Measurements from ENCODE around the gene ARMH1.
"Not testable (repeated sequence)": the region's sequence is repeated elsewhere in the genome, so short reads cannot be mapped to it uniquely, and the experiment has no call there.

The ARMH1 gene

GRCh38 chr1:44660176-44660575, 14.3 kb upstream of the ARMH1 start:
- TF ChIP-seq, protein P1, sequence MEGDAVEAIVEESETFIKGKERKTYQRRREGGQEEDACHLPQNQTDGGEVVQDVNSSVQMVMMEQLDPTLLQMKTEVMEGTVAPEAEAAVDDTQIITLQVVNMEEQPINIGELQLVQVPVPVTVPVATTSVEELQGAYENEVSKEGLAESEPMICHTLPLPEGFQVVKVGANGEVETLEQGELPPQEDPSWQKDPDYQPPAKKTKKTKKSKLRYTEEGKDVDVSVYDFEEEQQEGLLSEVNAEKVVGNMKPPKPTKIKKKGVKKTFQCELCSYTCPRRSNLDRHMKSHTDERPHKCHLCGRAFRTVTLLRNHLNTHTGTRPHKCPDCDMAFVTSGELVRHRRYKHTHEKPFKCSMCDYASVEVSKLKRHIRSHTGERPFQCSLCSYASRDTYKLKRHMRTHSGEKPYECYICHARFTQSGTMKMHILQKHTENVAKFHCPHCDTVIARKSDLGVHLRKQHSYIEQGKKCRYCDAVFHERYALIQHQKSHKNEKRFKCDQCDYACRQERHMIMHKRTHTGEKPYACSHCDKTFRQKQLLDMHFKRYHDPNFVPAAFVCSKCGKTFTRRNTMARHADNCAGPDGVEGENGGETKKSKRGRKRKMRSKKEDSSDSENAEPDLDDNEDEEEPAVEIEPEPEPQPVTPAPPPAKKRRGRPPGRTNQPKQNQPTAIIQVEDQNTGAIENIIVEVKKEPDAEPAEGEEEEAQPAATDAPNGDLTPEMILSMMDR (IDR thresholded peaks at IDR 0.05; ENCODE audit: low read depth, low read length, missing control alignments), result no peak
- no peaks in the 10 kb centered on the region for H3K27me3 ChIP-seq (replicated peaks)
- in situ Hi-C loops (cut with HindIII; ENCODE audit: low pct_ligation_motif_present, low sequenced_read_pairs), result no loop called here
- no peak overlapping the region for H3K27ac ChIP-seq
- no peak overlapping the region for H3K4me3 ChIP-seq (ENCODE audit: low read depth, low read length)
- no peak for DNase-seq
- no peaks in the 10 kb centered on the region for H3K36me3 ChIP-seq (replicated peaks)

DNA sequence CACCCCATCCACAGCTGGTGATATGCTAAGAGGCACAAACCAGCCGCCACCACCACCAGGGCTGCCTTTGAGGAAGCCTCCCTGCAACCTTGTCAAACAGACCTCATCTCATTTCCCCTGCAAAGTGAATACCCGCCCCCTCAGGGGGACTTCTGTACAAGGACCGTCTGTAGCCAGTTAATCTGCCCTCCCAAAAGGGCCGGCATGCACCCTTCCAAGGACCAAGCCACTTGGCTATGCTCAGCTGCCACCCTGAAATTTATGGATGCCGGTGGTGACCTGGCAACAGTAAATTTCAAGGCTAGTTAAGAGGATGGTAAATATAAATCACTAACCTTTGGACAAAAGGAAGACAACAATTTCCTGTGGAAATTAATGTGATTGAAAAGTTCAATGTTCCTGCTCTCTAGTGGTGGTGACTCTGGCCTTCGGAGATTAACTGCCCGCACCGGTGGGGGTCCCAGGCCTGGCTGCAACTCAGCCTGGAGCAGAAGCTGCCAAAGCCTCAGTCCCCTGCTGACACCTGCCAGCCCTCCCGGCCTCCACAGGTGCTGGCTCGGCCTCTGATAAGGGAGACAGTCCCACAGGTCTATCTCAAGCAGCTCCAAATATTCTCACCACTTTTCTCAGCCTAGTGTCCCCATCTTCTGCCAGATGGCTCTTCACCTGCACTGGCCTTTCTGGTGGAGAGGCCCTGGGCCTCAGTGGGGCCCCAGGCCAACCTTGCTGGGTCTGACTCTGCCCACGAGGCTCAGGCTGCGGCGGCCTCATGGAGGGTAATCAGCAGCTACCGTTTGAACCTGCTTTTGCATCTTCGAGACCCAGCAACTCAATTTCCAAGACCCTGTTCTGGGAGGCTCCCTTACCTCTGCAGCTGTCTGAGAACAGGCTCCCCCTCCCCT, 12.5 kb upstream of the ARMH1 start:
- no peaks in the 10 kb centered on the region for H3K36me3 ChIP-seq (replicated peaks)
- in situ Hi-C loops (cut with HindIII; ENCODE audit: low pct_ligation_motif_present, low sequenced_read_pairs), result no loop called here
- TF ChIP-seq, protein P1 (IDR thresholded peaks at IDR 0.05; ENCODE audit: low read depth, low read length, missing control alignments), result no peak
- no peak overlapping the region for H3K4me3 ChIP-seq (ENCODE audit: low read depth, low read length)
- H3K27me3 ChIP-seq (replicated peaks), result no peaks in the 10 kb centered on the region
- no peak overlapping the region for H3K27ac ChIP-seq
- no peak for DNase-seq

DNA sequence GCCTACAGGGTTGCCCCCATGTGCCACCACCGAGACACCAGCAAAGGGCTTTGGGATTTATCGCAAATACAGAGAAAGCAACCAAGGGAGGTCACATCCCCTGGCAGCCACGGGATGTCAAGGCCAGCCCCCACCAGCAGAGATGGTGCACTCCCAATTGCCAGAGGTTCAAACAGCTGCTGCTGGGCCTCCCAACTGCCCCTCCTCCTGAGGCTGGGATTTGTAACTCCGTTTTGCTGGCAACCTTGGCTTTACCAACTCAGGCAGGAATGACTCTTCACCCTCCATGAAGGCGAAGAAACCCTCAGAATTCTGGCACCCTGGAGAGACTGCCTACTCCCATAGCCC, 11.9 kb upstream of the ARMH1 start:
- Histone ChIP-seq H3K36me3 (replicated peaks) (no peaks in the 10 kb centered on the region), H3K4me3 (ENCODE audit: low read depth, low read length) (no peak overlapping the region), H3K27me3 (replicated peaks) (no peaks in the 10 kb centered on the region), H3K27ac (no peak overlapping the region)
- in situ Hi-C loops (cut with HindIII; ENCODE audit: low pct_ligation_motif_present, low sequenced_read_pairs), result no loop called here
- DNase-seq, result no peak
- TF ChIP-seq, protein P1 (IDR thresholded peaks at IDR 0.05; ENCODE audit: low read depth, low read length, missing control alignments), result no peak

DNA sequence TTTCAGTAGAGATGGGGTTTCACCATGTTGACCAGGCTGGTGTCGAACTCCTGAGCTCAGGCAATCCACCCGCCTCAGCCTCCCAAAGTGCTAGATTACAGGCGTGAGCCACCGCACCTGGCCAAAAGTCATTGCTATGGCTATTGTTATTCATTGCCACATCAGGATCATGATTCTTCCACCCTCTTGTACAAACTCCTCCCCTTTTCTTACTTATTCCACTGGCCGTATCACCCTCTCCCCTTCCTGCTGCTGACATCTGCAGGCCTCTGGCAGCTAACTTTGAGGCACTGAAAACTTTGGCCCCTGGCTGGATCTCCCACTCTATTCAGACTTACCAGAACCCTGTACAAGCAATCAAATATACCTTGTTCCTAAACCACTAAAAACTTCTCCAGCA, 11.1 kb upstream of the ARMH1 start:
- Histone ChIP-seq H3K27ac (no peak overlapping the region), H3K36me3 (replicated peaks) (no peaks in the 10 kb centered on the region), H3K4me3 (ENCODE audit: low read depth, low read length) (no peak overlapping the region), H3K27me3 (replicated peaks) (no peaks in the 10 kb centered on the region)
- no peak for DNase-seq
- TF ChIP-seq, protein P1 (IDR thresholded peaks at IDR 0.05; ENCODE audit: low read depth, low read length, missing control alignments), result no peak
- in situ Hi-C loops (cut with HindIII; ENCODE audit: low pct_ligation_motif_present, low sequenced_read_pairs), result no loop called here

GRCh38 chr1:44664730-44665370, 9.7 kb upstream of the ARMH1 start:
- in situ Hi-C loops (cut with HindIII; ENCODE audit: low pct_ligation_motif_present, low sequenced_read_pairs), result no loop called here
- no peak for DNase-seq

DNA sequence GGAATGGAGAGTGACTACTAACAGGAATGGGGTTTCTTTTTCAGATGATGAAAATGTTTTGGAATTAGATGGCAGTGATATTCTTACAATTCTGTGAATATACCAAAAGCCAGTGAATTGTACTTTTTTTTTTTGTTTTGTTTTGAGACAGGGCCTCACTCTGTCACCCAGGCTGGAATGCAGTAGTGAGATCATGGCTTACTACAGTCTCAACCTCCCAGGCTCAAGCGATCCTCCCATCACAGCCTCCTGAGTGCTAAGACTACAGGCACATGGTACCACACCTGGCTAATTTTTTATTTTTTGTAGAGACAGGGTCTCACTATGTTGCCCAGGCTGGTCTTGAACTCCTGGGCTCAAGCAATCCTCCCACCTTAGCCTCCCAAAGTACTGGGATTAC, 7.8 kb upstream of the ARMH1 start:
- H3K27me3 ChIP-seq (replicated peaks); DNase-seq; H3K36me3 ChIP-seq (replicated peaks); H3K4me3 ChIP-seq (ENCODE audit: low read depth, low read length); H3K27ac ChIP-seq; in situ Hi-C loops (cut with HindIII; ENCODE audit: low pct_ligation_motif_present, low sequenced_read_pairs): not testable (repeated sequence)

More at GRCh38 chr1:44664730-44665370, 9.7 kb upstream of the ARMH1 start:
- H3K36me3 ChIP-seq (replicated peaks), result no peaks in the 10 kb centered on the region
- TF ChIP-seq, protein P1 (IDR thresholded peaks at IDR 0.05; ENCODE audit: low read depth, low read length, missing control alignments), result no peak
- H3K4me3 ChIP-seq (ENCODE audit: low read depth, low read length), result no peak overlapping the region
- H3K27me3 ChIP-seq (replicated peaks), result no peaks in the 10 kb centered on the region
- no peak overlapping the region for H3K27ac ChIP-seq

Data from brain microvascular endothelial cell (primary cell).